ENCODE results near the gene NCOA5.

NCOA5 gene

DNA sequence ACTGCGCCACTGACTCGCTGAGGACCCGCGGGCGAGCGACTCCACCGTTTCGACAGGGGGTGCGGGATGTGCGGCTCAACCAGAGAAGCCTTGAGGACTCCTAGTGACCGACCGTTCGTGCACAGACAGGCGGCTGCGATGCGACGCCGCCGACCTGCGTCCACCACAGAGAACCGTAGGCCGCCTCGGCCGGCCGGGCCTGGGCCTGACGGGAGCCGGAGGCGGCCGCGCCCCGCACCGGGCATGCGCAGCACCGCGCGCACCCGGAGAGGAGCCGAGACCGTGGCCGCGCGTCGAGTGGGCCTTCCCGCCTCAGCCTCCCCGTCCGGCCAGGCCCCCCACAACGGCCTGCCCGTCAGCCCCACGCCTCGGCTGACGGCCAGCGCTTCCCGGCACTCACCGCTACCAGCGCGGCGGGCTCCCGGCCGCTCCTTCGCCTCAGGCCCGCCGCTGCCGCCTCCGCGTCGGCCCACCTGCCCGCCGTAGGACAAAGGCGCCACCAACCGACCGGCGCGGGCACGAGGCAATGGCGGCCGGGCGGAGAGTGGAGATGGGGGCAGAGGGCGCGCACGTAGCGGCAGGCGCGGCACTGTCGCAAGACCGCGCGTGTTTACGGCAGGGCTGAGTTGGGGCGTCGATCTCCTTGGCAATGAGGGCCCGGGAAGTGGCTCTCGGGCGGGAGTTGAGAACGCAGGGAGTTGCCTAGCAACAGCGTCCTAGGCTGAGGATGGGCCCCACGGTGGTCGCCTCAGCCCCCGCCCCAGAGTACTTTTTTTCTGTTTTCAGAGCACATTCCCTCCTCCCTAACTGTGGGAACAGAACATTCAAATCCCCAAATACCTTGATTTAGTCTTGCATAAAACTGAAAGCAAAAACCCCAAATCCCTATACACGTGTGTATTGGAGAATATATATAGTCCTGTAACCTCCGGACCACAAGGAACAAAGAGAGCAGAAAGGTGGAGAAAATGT lies at the start of gene NCOA5:
Gene NCOA5, minus strand, starts transcription at position 546 of the 972 bp plus-strand sequence. CDS start 10,538 bp downstream, outside the sequence.
- DNase-seq = peak; percentile 96

DNA sequence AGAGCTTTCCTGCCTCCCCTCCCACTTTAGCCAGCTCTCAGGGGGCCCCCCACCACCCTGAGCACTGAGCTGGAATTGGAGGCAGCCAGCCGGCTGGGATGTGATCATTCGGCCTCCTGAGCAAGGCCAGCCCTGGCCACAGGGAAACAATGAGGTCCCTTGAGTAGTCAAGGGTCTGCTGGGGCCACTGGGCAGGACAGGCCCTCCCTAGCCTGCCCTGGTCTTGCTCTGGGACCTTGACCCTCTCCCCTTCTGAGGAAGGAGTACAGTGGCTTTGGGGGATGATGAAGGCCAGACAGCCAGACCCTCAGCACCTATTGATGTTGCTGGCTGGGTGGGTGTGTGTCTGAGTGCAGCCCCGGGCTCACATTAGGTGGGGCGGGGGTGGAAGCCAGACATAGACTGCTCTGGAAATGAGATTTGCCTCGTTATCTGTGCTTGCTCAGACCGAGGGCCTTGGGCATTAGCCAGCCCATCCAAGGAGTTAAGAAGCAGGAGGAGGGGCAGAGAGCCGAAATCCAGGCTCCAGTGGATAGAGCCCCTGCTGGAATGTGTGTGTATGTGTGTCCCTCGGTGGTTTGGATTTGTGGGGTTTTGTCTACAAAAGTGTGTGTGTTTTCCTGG lies 49.6 kb upstream of the NCOA5 start:
- DNase-seq = no peak

DNA sequence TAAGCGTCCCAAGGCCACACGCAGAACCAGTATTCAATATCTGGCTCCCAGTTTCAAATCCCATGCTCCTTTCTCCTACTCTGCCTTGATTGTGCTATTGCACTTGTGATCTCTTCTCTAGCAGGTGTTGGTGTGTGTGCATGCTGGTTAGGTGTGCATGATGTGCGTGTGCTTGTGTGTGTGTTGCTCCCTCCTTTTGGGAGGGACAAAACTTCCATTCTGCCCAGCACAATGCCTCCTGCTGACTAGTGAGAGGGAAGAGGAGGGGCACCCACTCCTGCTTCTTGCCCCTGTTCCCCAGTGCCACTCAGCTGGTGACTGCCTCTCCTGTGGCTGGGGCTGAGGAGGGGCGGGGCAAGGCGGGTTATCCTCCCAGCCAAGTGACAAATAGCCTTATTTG lies 48.1 kb upstream of the NCOA5 start:
- DNase-seq = no peak

DNA sequence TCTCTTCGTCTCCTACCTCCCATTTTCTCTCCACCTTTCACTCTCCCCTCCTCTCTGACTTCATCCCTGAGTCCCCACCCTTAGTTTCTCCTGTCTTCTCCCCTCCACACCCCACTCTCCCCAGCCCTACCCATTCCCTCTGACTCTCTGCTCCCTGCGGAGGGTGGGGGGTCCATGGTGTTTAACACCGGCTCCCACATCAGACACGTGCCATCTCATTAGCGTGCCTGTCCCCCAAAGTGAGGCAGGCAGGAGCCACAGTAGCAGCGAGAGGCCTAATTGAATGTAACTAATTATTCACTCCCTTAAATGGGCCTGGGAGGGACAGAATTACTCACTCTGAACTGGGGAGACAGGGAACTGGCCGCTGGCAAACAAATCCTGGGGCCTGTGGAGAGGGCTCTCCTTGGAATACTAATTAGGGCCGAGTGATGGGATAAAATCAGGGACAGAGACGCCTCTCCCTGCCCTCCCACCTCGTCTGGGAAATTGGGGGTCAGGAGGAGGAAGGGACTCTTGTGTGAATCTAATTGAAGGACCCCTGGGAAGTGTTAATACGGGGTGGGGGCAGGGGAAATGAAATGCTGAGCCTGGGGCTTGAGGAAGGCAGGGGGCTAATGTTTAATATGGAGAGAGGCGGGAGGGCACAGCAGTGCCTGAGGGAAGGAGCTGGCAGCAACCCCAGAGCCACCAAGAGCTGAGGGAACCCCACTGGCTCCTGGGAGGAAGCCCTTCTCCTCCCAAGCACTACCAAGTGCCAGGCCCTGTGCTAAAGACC lies 46.3 kb upstream of the NCOA5 start:
- DNase-seq = no peak

DNA sequence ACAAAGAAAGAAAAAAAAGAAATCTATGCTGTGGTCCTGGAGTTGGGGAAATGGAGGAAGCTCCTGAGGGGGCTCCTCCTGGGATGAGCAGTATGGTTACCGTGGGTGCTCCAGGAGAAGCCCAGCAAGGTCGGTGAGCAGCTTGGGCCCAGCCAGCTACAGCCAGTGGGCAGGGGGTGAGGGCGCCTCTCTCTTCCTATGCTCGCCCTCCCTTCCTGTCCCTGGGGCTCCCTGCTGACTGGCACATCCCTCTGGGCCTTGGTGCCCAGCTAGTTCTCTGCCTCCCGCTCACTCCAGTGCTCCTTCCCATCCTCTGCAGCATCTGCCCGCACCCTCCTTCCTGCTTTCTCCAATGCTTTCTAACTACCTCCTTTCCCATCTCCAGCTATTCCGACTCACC lies 45.0 kb upstream of the NCOA5 start:
- no peak for DNase-seq

DNA sequence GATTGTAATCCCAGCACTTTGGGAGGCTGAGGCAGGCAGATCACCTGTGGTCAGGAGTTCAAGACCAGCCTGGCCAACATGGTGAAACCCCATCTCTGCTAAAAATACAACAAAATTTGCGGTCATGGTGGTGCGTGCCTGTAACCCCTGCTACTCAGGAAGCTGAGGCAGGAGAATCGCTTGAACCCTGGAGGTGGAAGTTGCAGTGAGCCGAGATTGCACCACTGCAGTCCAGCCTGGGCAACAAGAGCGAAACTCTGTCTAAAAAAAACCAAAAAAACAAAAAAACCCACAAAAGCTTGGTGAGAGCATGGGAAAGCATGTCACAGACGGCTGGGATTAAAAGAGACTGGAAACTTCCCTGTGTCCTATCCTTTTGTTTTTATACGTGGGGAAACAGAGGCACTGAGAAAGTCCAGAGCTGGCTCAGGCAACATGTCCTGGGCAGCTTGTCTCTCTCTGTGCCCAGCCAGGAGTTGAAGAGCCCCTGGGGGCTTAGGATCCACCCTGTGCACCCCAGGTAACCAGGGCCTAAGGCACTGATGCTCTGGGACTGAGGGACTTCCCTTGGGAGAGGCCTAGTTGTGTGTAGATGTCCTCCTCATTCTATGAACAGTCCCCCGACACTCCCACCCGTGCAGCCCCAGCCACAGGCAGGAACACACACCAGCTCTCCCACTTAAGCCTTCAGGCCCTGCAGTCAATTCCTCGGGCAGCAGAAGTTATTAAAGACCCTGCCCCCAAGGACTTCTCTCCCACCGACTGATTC lies 44.3 kb upstream of the NCOA5 start:
- DNase-seq = no peak

DNA sequence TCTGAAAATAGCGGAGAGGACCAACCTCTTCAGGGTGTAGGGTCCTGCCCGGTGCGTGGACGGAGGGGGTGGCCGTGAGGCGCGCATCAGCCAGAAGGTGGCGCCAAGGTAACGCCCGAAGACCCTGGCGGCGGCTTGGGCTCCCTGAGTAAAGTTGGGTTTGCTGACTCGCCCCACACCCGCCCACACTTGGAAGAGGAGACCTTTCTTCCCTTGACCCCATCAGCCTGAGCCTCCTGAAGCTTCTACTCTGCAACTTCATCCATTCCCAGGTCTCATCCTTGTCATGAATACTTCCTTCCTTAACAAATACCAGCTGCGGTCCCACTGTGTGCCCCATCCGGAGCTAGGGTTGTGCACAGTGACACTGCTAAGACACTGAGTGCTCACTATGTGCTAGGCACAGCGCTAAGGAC lies 43.0 kb upstream of the NCOA5 start:
- peak; percentile 58 for DNase-seq

DNA sequence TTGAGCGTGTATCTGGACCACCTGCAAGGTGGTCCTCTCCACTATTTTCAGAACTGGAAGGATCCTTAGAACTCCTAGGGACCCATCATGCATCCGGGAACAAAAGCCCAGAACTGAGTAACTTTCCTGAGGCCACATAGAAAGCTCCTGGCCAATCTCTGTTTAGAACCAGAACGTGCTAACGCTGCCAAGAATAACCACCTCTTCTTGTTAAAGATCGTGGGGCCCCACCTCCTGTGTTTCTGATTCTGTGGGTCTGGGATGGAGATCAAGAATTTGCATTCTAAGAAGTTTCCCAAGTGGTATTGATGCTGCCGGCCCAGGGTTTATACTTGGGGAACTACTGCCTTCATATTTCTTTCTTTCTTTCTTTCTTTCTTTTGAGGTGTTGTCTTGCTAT lies 41.6 kb upstream of the NCOA5 start:
- no peak for DNase-seq

DNA sequence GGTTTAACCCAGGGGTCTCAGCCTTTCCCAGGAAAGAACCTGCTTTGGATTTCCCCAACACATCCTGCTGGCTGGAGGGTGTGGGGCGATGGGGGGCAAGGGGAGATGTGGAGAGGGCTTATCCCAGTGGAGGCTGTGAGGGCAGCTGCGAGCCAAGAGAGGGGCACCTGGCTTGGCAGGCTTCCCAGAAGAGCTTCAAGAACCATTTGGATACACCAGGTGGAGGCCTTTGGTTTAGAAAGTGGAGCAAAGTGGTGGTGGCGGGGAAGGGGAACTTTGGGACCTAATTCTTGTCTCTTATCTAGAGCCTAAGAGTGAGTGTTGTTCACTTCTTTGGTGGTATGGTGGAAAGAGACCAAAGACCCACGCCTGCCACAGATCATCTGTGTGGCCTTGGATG lies 40.8 kb upstream of the NCOA5 start:
- DNase-seq = peak; percentile 46

DNA sequence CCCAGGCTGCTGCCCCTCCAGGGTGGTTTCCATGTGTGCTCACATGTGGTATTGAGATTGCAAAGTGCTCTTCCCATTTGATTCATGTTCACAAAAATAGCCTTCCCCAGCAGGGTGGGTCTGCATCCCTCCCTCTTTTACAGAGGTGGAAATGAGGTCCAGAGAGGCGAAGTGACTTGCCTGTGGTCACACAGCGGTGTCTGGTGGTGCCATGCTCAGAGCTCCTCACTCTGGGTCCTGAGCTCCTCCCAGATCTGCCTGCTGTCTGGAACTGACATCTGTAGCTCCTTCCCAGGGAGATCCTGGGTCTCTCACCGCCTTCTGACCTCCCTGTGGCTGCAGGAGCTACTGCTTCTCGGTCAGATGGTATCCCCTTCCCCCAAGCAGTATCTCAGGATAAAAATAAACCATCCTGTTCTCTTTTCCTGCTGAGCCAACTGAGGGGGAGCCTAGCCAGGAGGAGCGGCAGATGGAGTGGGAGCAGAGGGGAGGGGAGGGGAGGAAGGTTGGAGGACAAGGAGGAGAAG lies 40.3 kb upstream of the NCOA5 start:
- peak; percentile 22 for DNase-seq

DNA sequence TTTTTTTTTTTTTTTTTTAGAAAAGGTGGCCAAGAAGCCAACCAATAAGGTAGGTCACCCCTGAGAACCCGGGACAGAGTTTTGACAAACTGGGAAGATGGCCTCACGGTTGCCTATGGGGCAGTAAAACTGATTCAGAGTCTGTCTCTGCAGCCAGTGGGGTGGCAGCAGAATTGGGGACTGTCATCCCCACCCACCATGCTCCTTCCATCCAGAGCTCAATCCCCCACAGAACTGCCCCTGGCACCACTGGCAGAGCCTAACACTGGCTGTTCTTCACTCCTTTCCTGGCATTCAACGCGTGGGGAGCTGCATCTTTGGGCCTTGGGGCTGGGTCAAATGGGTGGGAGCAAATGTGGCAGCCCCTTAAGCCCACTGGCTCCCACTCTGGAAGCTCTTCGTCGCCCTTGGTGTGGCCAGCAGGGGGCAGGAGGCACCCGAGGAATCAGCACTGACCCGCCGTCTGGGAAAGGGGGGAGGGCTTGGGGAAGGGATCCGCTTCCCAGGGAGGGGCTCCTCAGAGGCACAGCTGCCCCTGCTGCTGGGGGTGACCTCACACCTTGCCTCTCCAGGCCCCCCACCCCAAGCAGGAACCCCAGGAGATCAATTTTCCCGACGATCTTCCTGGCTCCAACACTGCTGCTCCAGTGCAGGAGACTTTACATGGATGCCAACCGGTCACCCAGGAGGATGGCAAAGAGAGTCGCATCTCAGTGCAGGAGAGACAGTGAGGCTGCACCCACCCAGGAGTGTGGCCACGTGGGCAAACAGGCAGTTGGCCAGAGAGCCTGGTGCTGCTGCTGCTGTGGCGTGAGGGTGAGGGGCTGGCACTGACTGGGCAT lies 38.8 kb upstream of the NCOA5 start:
- DNase-seq = peak; percentile 28

DNA sequence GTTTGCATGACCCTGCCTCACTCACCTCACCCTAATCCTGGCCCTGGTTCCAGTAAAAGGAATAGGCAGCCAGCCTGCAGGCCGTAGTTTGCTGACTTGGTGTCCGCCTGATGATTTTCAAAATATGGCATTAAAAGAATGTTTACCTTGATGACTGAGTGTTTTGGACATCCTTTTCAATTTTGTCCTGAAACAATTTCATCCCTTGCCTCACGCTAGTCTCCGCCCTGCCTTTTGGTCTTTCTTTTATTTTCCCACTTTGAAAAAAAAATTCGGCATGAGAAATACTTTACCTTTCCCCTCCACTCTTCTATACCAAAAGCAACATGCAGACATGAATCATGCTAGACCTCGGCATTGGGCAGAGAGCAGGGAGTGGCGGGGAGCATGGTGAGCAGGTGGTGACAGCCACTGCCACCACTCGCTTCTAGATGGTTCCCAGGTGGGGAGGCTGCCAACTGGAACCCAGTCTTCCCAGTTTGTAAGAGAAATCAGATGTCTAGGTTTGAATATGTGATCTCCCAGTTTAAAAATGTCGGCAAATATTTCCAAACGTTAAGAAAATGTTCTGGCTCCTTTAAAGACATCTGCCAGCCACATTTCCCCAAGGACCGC lies 37.7 kb upstream of the NCOA5 start:
- no peak for DNase-seq

DNA sequence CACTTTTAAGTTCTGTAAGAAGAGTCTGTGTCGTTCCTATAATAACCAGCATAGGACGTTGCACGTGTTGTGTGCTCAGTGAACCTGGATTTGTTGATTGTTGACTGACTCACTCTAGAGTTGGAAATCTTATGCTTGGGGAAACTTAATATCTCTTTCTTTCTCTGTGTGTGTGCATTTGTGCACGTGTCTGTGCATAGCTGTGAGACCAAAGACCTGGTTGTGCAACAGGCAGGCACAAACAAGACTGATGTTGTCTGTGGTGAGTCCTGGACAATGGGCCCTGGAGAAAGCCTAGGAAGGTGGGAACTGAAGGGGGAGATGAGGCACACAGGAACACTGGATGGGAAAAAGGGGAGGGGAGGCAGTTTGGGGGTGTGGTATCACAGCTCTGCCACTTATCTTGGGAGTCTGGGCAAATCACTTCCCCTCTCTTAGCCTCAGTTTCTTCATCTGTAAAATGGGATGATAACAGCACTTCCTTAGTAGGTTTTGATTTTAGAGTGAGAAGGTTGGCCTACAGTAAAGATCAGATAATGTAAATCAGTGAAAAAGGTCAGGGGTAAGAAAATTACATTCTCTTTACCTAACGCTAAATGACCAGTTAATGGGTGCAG lies 36.8 kb upstream of the NCOA5 start:
- no peak for DNase-seq

DNA sequence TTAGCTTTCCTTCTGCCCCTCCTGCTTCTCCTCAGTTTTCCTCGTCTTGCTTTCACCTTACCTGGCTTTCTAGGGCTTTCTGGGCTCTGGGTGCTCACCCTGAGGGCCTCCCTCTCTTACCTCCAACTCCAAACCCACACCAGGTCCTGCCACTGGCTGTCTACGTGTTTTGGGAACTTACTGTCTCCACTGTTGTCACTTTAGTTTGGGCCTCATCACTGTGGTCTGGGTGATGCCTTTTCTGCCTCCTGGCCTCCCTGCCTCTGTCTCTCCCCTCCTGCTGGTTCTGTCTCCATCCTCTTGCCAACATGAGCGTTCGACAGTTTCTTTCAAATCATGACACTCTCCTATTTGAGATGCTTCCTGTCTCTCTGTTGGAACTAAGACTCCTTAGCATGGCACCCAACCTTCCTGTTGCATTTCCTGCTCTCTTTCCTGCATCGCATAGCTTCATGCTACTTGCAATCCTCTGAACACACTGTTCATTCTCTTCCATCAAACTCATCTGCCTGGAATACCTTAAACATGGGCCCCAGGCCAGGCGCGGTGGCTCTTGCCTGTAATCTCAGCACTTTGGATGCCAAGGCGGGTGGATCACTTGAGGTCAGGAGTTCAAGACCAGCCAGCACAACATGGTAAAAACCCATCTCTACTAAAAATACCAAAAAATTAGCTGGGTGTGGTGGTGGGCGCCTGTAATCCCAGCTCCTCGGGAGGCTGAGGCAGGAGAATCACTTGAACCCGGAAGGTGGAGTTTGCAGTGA lies 33.9 kb upstream of the NCOA5 start:
- no peak for DNase-seq

DNA sequence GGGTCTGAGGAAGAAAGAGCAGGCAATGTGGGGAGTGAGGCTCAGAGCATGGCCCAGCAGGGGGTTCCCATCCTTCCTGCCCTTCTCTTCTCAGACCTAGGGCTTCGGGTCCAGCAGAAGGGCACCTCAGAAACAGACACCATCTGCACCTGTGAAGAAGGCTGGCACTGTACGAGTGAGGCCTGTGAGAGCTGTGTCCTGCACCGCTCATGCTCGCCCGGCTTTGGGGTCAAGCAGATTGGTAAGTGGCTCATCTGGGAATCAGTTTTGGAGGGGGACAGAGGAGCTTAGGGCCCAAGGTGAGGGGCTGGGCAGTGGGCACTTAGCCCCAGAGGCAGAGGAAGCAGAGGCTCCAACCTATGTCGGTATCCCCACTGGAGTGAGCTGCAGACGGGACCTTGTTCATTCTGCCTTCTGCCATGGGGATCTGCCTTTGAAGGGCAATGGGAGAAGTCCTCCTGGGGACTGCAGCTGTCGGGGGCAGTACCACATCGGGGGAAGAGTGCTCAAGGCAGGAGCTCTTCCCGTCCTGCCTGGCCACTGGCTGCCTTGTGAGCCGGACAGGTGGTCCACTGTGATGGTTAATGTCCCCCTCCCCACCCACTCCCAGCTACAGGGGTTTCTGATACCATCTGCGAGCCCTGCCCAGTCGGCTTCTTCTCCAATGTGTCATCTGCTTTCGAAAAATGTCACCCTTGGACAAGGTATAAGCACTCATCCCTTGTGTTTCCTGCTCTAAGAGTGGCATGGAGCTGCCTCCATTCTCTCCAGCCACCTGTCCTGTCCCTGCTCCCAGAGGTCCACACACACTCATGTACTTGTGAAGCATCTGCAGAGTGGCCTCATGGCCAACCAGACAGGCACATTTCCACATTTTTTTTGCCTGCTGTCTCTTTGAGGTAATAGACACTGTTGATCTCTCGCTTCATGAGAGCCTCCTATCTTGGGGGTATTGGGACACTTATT lies 33.0 kb upstream of the NCOA5 start:
- no peak for DNase-seq

DNA sequence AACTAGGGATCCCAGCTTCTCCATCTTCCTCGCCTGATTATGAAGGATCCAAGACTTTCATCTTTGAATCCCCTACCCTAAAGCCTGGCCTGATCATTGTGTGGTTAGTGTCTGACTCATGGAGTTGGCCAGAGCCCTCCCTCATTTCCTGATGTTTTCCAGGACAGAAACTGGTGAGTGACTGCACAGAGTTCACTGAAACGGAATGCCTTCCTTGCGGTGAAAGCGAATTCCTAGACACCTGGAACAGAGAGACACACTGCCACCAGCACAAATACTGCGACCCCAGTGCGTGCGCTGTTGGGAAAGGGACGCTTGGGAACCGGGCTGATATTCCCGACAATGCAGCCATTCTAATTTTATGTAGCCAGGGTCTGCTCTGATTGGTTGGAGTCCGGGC lies 32.3 kb upstream of the NCOA5 start:
- no peak for DNase-seq

DNA sequence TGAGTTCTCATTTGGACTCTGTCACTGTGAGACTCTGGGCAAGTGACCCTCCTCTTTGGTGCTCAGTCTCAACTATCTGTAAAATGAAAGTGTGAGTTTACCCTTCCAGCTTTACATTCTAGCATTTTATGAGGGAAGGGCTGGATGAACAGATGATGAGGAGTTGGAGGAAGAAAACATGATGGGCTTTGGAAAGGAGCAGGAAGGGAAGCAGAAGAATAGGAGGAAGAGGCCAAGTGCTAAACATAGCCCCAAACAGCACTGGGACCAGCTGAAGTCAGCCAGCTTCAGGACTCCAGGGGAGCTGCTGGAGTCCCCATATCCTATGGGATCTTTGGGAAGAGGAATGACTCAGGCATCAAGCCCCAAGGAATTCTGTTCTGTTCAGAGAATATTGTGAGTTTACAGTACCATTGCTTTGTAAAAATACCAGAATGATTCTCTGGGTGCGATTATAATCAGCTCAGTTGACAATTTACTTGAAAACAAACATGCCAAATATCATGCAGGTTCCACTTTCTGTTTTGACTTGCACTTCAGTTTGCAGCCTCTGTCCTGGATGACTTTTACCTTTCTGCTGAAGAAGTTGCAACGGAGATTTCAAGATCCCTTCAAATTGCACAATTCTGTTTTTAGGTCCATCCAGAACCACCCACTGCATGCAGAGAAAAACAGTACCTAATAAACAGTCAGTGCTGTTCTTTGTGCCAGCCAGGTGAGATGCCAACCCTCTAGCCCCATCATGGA lies 31.6 kb upstream of the NCOA5 start:
- DNase-seq = no peak

DNA sequence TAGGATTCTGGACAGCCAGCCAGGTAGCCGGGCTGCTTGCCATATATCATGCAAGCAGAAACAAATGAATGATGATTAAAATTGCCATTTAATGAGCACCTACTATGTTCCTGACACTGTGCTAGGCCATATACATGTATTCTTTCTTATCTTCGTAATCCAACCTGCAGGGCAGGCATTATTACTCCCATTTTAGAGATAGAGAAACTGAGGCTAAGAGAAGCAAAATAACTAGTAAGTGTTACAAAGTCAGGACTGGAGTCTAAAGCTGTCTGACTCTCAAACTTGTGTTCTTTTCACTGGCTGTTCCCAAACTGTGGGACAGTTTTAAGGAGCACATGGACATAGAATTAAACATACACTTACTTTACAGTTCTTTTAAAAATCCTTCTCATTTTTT lies 30.4 kb upstream of the NCOA5 start:
- DNase-seq = no peak
